Dermis blood vessel endothelial cell (primary cell): ENCODE data around the gene NCAN. TPM values are rescaled to one million over a fixed set of nuclear protein-coding genes. Genes with fewer than 3 reads are reported as not detected.

Experiments used
- DNase-seq: peaks from one replicate; pipeline ENCODE4 v3.0.0; 2010
- total RNA-seq: library from RNA; depleted of rRNA; stranded (reverse); fragments of >200 nt; gene quantifications from 2 replicates; pipeline ENCODE4 v1.2.3, GENCODE V29; 2014

Gene NCAN
- total RNA-seq, 1 donor from 2014 or later: not detected

GRCh38 chr19:19296953-19297689 is 85.4 kb downstream of the NCAN start:
- no peak for DNase-seq

GRCh38 chr19:19297759-19298158 is 86.0 kb downstream of the NCAN start:
- DNase-seq: no peak

- DNase-seq: no peak
Observed at GRCh38 chr19:19300613-19301012, 88.9 kb downstream of the NCAN start.

Other genes with a start within 250 kb of the NCAN start
- gene SUGP2, start 178.4 kb upstream of the NCAN start, total RNA-seq: 22.0 and 24.8 TPM in 2 replicates
- gene ARMC6, start 178.4 kb upstream of the NCAN start, total RNA-seq: 50.2 and 72.1 TPM in 2 replicates
- 4.4 and 4.5 TPM in 2 replicates for gene SLC25A42, start 148.0 kb upstream of the NCAN start, total RNA-seq
- 18.7 and 26.5 TPM in 2 replicates for gene TMEM161A, start 73.5 kb upstream of the NCAN start, total RNA-seq
- gene MEF2B, start 41.7 kb upstream of the NCAN start, total RNA-seq: 0.34 TPM in 1 of 2 replicates, not detected in the other
- 19.8 and 20.3 TPM in 2 replicates for gene BORCS8, start 19.8 kb upstream of the NCAN start, total RNA-seq
- 68.3 and 108 TPM in 2 replicates for gene RFXANK, start 19.7 kb upstream of the NCAN start, total RNA-seq
- 11.3 and 18.7 TPM in 2 replicates for gene NR2C2AP, start 8.5 kb upstream of the NCAN start, total RNA-seq
- not detected in 2 replicates for gene TM6SF2, start 61.3 kb downstream of the NCAN start, total RNA-seq
- gene SUGP1, start 108.6 kb downstream of the NCAN start, total RNA-seq: 20.1 and 26.7 TPM in 2 replicates
- 40.8 and 42.4 TPM in 2 replicates for gene MAU2, start 108.9 kb downstream of the NCAN start, total RNA-seq
- gene GATAD2A, start 193.7 kb downstream of the NCAN start, total RNA-seq: 47.0 and 104 TPM in 2 replicates